GM21447 (cell line): ENCODE measurements around the gene C1QTNF8.

Experiments used
- ATAC-seq: cut with Tn5 transposase; IDR thresholded peaks from one replicate; pipeline ENCODE4 v1.9.1; 2021; ENCODE audit not compliant: unreplicated experiment

The C1QTNF8 gene

GRCh38 chr16:1079786-1080525 is 16.1 kb downstream of the C1QTNF8 start:
- ATAC-seq, result no peak

- no peak for ATAC-seq
Observed at GRCh38 chr16:1079341-1079740, 16.7 kb downstream of the C1QTNF8 start.

GRCh38 chr16:1078579-1079021 is 17.4 kb downstream of the C1QTNF8 start:
- no peak for ATAC-seq

GRCh38 chr16:1077877-1078578 is 18.0 kb downstream of the C1QTNF8 start:
- ATAC-seq, result no peak

DNA sequence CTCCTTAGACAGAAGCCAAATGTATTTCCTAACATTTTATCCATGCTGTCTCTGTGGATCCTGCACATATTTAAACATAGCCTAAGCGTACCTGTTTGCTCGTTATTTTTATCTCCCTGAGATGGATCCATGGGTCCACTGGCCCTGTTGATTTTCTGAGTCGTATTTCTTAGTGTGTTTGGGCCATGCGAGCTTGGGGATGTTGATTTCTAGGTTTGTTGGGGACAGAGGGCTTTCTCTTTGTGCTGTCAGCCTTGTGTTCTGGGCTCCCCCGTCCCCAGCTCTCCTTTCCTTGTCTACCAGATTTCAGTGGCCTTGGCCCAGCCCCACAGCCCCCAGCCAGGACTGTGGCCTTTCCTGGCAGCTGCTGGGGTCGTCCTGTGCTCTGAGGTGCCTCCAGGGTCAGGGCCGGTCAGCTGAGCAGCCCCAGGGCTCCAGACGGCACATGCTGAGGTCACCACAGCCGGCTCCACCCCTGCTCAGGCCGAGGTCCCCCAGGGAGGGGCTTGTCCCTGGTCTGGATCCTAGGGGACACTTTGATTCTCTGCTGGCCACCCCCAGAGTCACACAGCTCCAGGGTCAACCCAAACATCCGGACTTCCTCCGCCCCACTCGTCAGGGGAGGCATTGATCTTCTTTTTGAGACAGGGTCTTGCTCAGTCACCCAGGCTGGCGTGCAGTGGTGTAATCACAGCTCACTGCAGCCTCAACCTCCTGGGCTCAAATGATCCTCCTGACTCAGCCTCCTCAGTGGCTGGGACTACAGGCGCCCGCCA is 19.1 kb downstream of the C1QTNF8 start:
- ATAC-seq, result no peak

DNA sequence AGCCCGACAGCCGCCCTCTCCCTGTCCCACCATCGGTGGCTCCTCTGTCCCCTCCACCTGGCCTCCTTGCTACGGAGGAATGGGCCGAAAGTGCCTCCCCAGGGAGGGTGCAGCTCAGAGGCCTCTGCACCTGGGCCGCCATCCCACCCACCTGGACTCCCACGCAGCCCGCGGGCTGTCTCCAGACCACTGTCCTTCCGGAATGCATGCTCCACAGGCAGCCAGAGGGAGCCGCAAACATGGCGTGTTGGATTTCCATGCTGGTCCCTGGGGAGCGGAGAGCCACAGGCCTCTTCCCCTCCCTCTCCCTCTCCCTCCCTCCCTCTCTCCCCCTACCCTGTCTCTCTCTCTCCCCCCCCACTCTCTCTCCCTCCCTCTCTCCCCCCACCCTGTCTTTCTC is 20.5 kb downstream of the C1QTNF8 start:
- no peak for ATAC-seq

- no peak for ATAC-seq
Observed at GRCh38 chr16:1074379-1074649, 21.7 kb downstream of the C1QTNF8 start.

GRCh38 chr16:1073566-1074378 is 22.3 kb downstream of the C1QTNF8 start:
- no peak for ATAC-seq

DNA sequence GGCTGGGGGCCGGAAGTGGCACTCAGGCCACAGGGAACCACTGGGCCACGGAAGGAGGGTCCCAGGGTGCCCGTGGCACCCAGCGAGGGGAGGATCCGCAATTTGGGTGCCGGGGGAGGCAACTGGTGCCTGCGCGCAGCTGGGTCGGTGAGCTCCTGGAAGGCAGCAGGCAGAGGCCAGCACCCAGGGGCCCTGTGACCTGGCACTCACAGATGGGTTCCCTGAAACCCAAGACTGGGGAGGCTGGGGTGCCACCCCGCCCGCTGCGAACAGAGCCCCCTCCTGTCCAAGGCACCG is 22.8 kb downstream of the C1QTNF8 start:
- no peak for ATAC-seq

DNA sequence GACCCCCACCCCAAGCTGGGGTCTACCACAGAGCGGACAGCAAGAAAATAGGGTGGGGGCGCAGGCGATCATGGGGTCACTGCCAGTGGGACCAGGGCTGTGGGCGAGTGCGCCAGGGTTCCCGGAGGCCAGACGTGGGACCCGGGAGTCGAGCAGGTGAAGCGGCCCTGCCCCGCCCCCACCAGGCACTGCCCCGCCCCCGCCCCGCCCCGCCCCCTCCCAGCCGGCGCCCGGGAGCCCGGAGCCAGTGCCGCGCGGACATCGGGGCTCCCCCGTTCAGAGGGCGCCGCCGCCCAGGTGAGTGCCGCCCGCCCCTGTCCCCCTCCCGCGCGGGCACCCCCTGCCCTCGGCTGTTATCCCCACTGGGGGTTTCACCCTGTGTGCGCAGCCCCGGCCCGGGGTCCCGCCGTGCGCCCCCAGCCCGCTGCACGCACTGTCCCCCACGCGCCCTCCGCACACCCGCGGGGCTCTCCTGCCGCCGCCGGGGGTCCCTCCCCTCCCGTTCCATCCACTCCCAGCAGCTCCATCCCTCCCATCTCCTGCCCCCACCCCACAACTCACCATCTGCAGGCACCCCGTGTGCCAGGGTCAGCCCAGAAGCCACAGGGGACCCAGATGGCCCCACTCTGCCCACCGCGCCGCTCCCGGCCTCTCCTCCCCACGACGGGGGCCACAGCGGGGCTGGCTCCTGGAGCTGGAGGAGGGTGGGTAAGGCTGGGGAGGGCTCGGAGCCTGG is 23.4 kb downstream of the C1QTNF8 start, which contains the start of gene SSTR5:
TSS of gene SSTR5 (plus strand) at position 222 of the 736 bp plus-strand sequence. CDS start 6,122 bp downstream, outside the sequence.
- no peak for ATAC-seq

- no peak for ATAC-seq
Observed at GRCh38 chr16:1071561-1072225, 24.4 kb downstream of the C1QTNF8 start.

DNA sequence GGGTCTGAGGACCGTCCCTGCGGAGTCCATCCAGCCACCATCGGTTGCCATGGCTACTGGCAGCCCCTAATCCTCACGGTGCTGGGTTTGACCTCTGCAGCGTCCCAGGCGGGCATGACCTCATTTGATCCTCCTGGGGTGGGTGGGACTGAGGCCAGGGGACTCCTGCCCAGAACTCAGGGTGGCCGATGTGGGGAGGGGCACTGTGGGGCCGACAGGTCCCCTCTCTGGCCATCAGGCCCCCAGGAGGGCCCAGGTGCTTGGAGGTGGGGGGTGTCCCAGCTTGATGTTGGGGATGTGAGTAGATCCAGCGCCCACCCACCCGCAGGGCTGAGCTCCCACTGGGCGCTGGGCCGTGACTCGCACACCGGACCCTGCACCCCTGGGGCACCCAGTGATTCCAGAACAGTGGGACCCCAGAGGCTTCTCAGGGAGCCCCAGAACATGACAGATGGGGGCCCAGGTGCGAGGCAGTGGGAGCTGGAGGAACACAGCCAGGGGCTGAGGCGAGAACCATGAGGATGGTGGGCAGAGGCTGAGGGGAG is 25.1 kb downstream of the C1QTNF8 start:
- no peak for ATAC-seq

DNA sequence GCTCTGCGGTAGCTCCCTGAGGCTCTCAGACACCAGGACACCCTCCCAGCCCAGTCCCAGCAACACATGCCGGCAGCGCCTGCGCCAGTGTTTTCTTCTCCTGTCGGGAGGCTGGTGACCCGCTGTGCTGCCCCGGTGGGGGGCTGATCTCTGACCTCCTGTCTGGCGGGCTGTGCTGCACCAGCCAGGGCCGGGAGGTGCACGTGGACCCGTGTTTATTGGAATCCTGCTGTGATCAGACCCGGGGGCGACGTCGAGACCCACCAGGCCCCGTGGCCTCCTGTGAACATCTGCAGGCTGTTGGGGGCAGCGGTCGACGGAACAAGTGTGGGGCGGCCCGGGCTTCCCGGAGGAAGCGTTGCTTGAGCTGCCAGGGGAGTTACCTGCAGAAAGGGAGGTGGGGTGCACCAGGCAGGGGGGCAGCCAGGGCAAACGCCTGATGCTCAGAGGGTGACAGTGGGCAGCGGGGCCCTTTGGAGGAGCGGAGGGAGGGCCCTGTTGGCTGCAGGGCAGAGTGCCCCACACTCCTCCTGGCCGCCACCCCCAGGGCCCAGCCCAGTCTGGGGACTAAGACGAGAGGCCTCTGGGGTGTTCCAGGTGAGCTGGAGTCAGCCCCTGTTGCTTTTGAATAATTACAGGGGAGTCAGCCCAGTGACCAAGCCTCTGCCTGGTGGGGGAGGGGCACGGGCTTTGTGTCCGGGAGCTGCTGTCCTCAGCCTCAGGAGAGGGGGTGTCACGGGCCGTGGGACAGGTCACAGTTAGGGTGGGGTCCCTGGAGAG is 25.8 kb downstream of the C1QTNF8 start:
- no peak for ATAC-seq

- ATAC-seq, result no peak
Observed at GRCh38 chr16:1069154-1069553, 26.9 kb downstream of the C1QTNF8 start.

GRCh38 chr16:1068451-1068850 is 27.6 kb downstream of the C1QTNF8 start:
- ATAC-seq, result no peak

GRCh38 chr16:1067629-1068028 is 28.4 kb downstream of the C1QTNF8 start:
- ATAC-seq, result no peak

- ATAC-seq, result no peak
Observed at GRCh38 chr16:1066584-1067172, 29.4 kb downstream of the C1QTNF8 start.

- no peak for ATAC-seq
Observed at GRCh38 chr16:1065469-1066128, 30.4 kb downstream of the C1QTNF8 start.
